A549 (cell line): Measurements from ENCODE around the gene CCDC60.

Source experiments
- EP300 ChIP-seq, 2 experiments: fragments of >200 bp; sonication (Bioruptor Twin); formaldehyde crosslinking; IDR thresholded peaks; 2 replicates in 1 of 2; 3 replicates in 1 of 2; pipeline ENCODE4 v1.6.1; 2016 to 2017
- FOSL2 ChIP-seq, 2 experiments: fragments of 450-650 bp in 1 of 2; fragments of >200 bp in 1 of 2; sonication (Bioruptor Twin) in 1 of 2; formaldehyde crosslinking; IDR thresholded peaks; 2 replicates each; pipeline versions ENCODE4 v1.5.0 to v1.6.1; 2016 to 2020; ENCODE audit warnings: mild to moderate bottlenecking in 1 of 2, moderate library complexity in 1 of 2
- KDM5A ChIP-seq: fragments of 200-600 bp; sonication (generic); IDR thresholded peaks from 2 replicates; pipeline ENCODE4 v1.6.1; 2016; ENCODE audit warnings: antibody characterized with exemption, mild to moderate bottlenecking
- MAX ChIP-seq: IDR thresholded peaks from 2 replicates; pipeline ENCODE4 v1.6.1; 2012
- MYC ChIP-seq: IDR thresholded peaks from 2 replicates; pipeline ENCODE4 v1.6.1; 2012; ENCODE audit warnings: mild to moderate bottlenecking, inconsistent platforms, low read length, improper control_type of control experiment, borderline replicate concordance
- POLR2A ChIP-seq: IDR thresholded peaks from 2 replicates; pipeline ENCODE4 v1.6.1; 2012; ENCODE audit warnings: mild to moderate bottlenecking, low read length
- RAD21 ChIP-seq, 2 experiments: fragments of >200 bp in 1 of 2; sonication (Bioruptor Twin) in 1 of 2; formaldehyde crosslinking in 1 of 2; IDR thresholded peaks in 1 of 2; conservative IDR thresholded peaks in 1 of 2; 2 replicates in 1 of 2; 3 replicates in 1 of 2; pipeline ENCODE4 v1.6.1; 2012 to 2018; ENCODE audit warnings: inconsistent platforms in 1 of 2
- TF ChIP-seq, protein P1 (sequence below): fragments of >200 bp; sonication (Bioruptor Twin); formaldehyde crosslinking; IDR thresholded peaks from 3 replicates; pipeline ENCODE4 v1.5.1; 2016

- no peak for TF ChIP-seq KDM5A
- TF ChIP-seq, protein P1, sequence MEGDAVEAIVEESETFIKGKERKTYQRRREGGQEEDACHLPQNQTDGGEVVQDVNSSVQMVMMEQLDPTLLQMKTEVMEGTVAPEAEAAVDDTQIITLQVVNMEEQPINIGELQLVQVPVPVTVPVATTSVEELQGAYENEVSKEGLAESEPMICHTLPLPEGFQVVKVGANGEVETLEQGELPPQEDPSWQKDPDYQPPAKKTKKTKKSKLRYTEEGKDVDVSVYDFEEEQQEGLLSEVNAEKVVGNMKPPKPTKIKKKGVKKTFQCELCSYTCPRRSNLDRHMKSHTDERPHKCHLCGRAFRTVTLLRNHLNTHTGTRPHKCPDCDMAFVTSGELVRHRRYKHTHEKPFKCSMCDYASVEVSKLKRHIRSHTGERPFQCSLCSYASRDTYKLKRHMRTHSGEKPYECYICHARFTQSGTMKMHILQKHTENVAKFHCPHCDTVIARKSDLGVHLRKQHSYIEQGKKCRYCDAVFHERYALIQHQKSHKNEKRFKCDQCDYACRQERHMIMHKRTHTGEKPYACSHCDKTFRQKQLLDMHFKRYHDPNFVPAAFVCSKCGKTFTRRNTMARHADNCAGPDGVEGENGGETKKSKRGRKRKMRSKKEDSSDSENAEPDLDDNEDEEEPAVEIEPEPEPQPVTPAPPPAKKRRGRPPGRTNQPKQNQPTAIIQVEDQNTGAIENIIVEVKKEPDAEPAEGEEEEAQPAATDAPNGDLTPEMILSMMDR, result no peak
- no peak for TF ChIP-seq RAD21 (conservative IDR thresholded peaks at IDR 0.05 in 1 of 2, IDR thresholded peaks at IDR 0.05 in 1 of 2)
- TF ChIP-seq POLR2A, result no peak
- TF ChIP-seq MYC, result no peak
- TF ChIP-seq FOSL2 (IDR thresholded peaks at IDR 0.05), result no peak
- no peak for TF ChIP-seq FOSL2 (CRISPR knock-in tag; IDR thresholded peaks at IDR 0.05)
- TF ChIP-seq MAX, result no peak
- no peak for TF ChIP-seq EP300 (IDR thresholded peaks at IDR 0.05)
Measured at GRCh38 chr12:119440803-119441360, 106.4 kb downstream of the CCDC60 start.
